ENCODE measurements around the gene CENPP. TPM values are rescaled to one million over a fixed set of nuclear protein-coding genes. Genes with fewer than 3 reads are reported as not detected.
"Not testable (repeated sequence)": the region's sequence is repeated elsewhere in the genome, so short reads cannot be mapped to it uniquely, and the experiment has no call there.

The CENPP gene
- total RNA-seq, 4 donors from 2014 or later, result 14.1 to 39.5 (median 19.2) TPM

- TF ChIP-seq POLR2AphosphoS5 (IDR thresholded peaks at IDR 0.05) (no peak), EP300 (IDR thresholded peaks at IDR 0.05) (no peak), CTCF (IDR thresholded peaks at IDR 0.05) (no peak), POLR2A (IDR thresholded peaks at IDR 0.05) (no peak)
- no peak overlapping the region for H3K27ac ChIP-seq
- H3K4me1 ChIP-seq, result peaks cover 24% of the 10 kb centered on the region
- H3K9me3 ChIP-seq, result peaks cover 3% of the 10 kb centered on the region
- H3K36me3 ChIP-seq, result no peaks in the 10 kb centered on the region
- H3K4me3 ChIP-seq, result no peak overlapping the region
- H3K27me3 ChIP-seq, result no peaks in the 10 kb centered on the region
- no peak for DNase-seq (ENCODE audit: low spot score in 2 of 2)
These were observed 238.8 kb downstream of the CENPP start for GRCh38 chr9:92564504-92564903.

- peaks cover 24% of the 10 kb centered on the region for H3K4me1 ChIP-seq
- no peaks in the 10 kb centered on the region for H3K36me3 ChIP-seq
- no peak for DNase-seq (ENCODE audit: low spot score in 2 of 2)
- WGBS, result 63% methylated on average over 2 of the region's 2 CpGs
- H3K27me3 ChIP-seq, result no peaks in the 10 kb centered on the region
- no peak overlapping the region for H3K4me3 ChIP-seq
- H3K9me3 ChIP-seq, result peaks cover 3% of the 10 kb centered on the region
- no peak overlapping the region for H3K27ac ChIP-seq
- TF ChIP-seq EP300 (IDR thresholded peaks at IDR 0.05), result no peak
- TF ChIP-seq POLR2A (IDR thresholded peaks at IDR 0.05), result no peak
- no peak for TF ChIP-seq CTCF (IDR thresholded peaks at IDR 0.05)
- no peak for TF ChIP-seq POLR2AphosphoS5 (IDR thresholded peaks at IDR 0.05)
These were observed 239.2 kb downstream of the CENPP start for GRCh38 chr9:92564982-92565381.

DNA sequence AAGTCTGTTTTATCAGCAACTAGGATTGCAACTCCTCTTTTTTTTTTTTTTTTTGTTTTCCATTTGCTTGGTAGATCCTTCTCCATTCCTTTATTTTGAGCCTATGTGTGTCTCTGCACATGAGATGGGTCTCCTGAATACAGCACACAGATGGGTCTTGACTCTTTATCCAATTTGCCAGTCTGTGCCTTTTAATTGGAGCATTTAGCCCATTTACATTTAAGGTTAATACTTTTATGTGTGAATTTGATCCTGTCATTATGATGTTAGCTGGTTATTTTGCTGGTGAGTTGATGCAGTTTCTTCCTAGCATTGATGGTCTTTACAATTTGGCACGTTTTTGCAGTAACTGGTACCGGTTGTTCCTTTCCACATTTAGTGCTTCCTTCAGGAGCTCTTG, 246.1 kb downstream of the CENPP start:
- DNase-seq (ENCODE audit: low spot score in 2 of 2); H3K4me1 ChIP-seq; H3K4me3 ChIP-seq; H3K27me3 ChIP-seq; H3K36me3 ChIP-seq; H3K27ac ChIP-seq; H3K9me3 ChIP-seq: not testable (repeated sequence)
- 89% methylated on average over 2 of the region's 2 CpGs for WGBS

GRCh38 chr9:92573612-92574011, 247.9 kb downstream of the CENPP start:
- not testable (repeated sequence) for H3K4me3 ChIP-seq; H3K27me3 ChIP-seq; H3K4me1 ChIP-seq; H3K36me3 ChIP-seq; H3K27ac ChIP-seq; H3K9me3 ChIP-seq; DNase-seq (ENCODE audit: low spot score in 2 of 2)
- WGBS, result 94% methylated on average over 5 of the region's 14 CpGs

DNA sequence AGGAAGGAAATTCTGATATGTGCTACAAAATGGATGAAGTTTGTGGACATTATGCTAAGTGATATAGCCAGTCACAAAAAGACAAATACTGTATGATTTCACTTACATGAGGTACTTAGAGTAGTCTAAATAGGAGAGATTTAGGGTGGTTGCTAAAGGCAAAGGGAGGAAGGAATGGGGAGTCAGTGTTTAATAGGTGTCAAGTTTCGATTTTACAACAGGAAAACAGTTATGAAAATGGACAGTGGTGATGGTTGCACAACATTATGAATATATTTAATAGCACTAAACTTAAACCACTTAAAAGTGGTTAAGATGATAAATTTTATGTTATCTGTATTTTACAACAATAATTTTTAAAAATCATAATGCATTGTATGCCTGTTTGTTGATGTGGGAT, 250.4 kb downstream of the CENPP start:
- no peaks in the 10 kb centered on the region for H3K27me3 ChIP-seq
- DNase-seq (ENCODE audit: low spot score in 2 of 2), result no peak

GRCh38 chr9:92589923-92590322, 264.2 kb downstream of the CENPP start:
- H3K27ac ChIP-seq, result no peak overlapping the region
- H3K36me3 ChIP-seq, result no peaks in the 10 kb centered on the region
- no peaks in the 10 kb centered on the region for H3K27me3 ChIP-seq
- TF ChIP-seq EP300 (IDR thresholded peaks at IDR 0.05) (no peak), POLR2AphosphoS5 (IDR thresholded peaks at IDR 0.05) (no peak), CTCF (IDR thresholded peaks at IDR 0.05) (no peak), POLR2A (IDR thresholded peaks at IDR 0.05) (no peak)
- DNase-seq (ENCODE audit: low spot score in 2 of 2), result no peak
- no peak overlapping the region for H3K4me3 ChIP-seq
- H3K9me3 ChIP-seq, result no peaks in the 10 kb centered on the region
- WGBS, result 45% methylated on average over 1 of the region's 1 CpG
- peaks cover 33% of the 10 kb centered on the region for H3K4me1 ChIP-seq

More for the DNA sequence above, 250.4 kb downstream of the CENPP start:
- 70% methylated on average over 1 of the region's 1 CpG for WGBS
- H3K27ac ChIP-seq, result no peak overlapping the region
- no peak overlapping the region for H3K4me3 ChIP-seq
- no peak for TF ChIP-seq CTCF (IDR thresholded peaks at IDR 0.05)
- no peak for TF ChIP-seq EP300 (IDR thresholded peaks at IDR 0.05)
- TF ChIP-seq POLR2AphosphoS5 (IDR thresholded peaks at IDR 0.05), result no peak
- no peak for TF ChIP-seq POLR2A (IDR thresholded peaks at IDR 0.05)
- no peaks in the 10 kb centered on the region for H3K4me1 ChIP-seq
- no peaks in the 10 kb centered on the region for H3K36me3 ChIP-seq
- H3K9me3 ChIP-seq, result no peaks in the 10 kb centered on the region

Data from suprapubic skin (tissue), 4 donors.